OCI-LY3 (cell line): ENCODE measurements around the gene SAMD15.

ENCODE experiments used
- CTCF ChIP-seq: fragments of 200-600, 300-600 bp; sonication (generic); IDR thresholded peaks from 2 replicates; pipeline ENCODE4 v1.5.1; 2014; ENCODE audit warnings: antibody characterized with exemption, low read length, low read depth
- EZH2phosphoT487 ChIP-seq: fragments of 200-600 bp; shearing (Covaris generic); IDR thresholded peaks from 2 replicates; pipeline ENCODE4 v1.6.1; 2018; ENCODE audit warnings: antibody characterized with exemption, mixed run types, low read depth

- TF ChIP-seq EZH2phosphoT487 = no peak
- no peak for TF ChIP-seq CTCF
Observed at GRCh38 chr14:77356899-77357298, 20.3 kb upstream of the SAMD15 start.
